C4-2B (cell line): ENCODE measurements around the gene ZFR2.

Experiments
- ZFX ChIP-seq: fragments of 450-650 bp; IDR thresholded peaks from 2 replicates; pipeline ENCODE4 v1.6.1; 2017
- TF ChIP-seq, protein P1 (sequence below): fragments of 450-650 bp; conservative IDR thresholded peaks from 2 replicates; pipeline ENCODE4 v1.5.1; 2017; ENCODE audit warnings: mild to moderate bottlenecking

DNA sequence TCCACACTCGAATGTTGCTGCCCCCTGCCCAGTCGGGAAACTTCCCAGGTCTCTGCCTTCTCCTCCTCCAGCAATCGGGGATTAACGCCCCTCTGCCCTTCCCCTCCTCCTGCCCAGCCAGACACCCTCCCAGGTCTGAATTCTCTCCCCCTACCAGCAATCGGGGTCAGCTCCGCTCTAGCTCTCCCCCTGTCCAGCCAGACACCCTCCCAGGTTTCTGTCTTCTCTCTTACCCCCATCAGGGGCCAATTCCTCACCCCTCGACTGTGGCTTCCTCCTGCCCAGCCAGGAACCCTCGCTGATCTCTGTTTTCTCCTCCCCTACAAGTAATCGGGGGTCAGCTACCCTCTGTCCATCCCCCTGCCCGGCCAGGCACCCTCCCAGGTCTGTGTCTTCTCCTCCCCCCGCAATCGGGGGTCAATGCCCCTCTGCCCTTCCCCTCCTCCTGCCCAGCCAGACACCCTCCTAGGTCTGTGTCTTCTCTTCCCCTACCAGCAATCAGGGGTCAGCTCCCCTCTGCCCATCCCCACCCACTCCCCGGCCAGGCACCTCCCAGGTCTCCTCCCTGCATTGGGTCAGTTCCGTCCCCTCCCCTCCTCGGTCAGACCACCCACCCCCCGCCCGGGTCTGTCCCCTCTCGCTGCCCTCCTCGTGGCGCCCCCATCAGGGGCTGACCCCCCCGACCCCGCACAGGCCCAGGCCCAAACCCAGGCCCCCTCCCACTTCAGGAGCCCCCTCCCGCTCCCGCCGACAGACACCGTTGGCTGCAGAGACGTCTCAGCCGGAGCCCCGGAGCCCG, 668 bp downstream of the ZFR2 start:
- TF ChIP-seq, protein P1, sequence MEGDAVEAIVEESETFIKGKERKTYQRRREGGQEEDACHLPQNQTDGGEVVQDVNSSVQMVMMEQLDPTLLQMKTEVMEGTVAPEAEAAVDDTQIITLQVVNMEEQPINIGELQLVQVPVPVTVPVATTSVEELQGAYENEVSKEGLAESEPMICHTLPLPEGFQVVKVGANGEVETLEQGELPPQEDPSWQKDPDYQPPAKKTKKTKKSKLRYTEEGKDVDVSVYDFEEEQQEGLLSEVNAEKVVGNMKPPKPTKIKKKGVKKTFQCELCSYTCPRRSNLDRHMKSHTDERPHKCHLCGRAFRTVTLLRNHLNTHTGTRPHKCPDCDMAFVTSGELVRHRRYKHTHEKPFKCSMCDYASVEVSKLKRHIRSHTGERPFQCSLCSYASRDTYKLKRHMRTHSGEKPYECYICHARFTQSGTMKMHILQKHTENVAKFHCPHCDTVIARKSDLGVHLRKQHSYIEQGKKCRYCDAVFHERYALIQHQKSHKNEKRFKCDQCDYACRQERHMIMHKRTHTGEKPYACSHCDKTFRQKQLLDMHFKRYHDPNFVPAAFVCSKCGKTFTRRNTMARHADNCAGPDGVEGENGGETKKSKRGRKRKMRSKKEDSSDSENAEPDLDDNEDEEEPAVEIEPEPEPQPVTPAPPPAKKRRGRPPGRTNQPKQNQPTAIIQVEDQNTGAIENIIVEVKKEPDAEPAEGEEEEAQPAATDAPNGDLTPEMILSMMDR: no peak
- no peak for TF ChIP-seq ZFX
